GM19239 (cell line): ENCODE measurements around the gene ITPR3.

Source experiments
- DNase-seq: peaks from one replicate; pipeline ENCODE4 v3.0.0; 2011; ENCODE audit warnings: low spot score; ENCODE audit not compliant: insufficient read length
- FAIRE-seq: peaks from 2 replicates; lab custom pipeline; 2011; peaks lifted over from hg19 to GRCh38; lab: Jason Lieb, UNC

Gene ITPR3

GRCh38 chr6:33664506-33665057 lies 43.5 kb downstream of the ITPR3 start:
- FAIRE-seq (no peak), DNase-seq (no peak)

GRCh38 chr6:33665957-33666356 lies 44.8 kb downstream of the ITPR3 start:
- FAIRE-seq, result no peak
- DNase-seq, result no peak

- DNase-seq, result no peak
- no peak for FAIRE-seq
Observed at GRCh38 chr6:33667072-33667471, 46.0 kb downstream of the ITPR3 start.

- DNase-seq, result no peak
- no peak for FAIRE-seq
Observed at GRCh38 chr6:33667776-33668175, 46.7 kb downstream of the ITPR3 start.

GRCh38 chr6:33668328-33668727 lies 47.2 kb downstream of the ITPR3 start:
- FAIRE-seq (no peak), DNase-seq (no peak)

- FAIRE-seq (no peak), DNase-seq (no peak)
Observed at GRCh38 chr6:33668914-33669313, 47.8 kb downstream of the ITPR3 start.

- FAIRE-seq (no peak), DNase-seq (no peak)
Observed at GRCh38 chr6:33670086-33670660, 49.1 kb downstream of the ITPR3 start.

GRCh38 chr6:33670971-33671743 lies 50.0 kb downstream of the ITPR3 start:
- DNase-seq (no peak), FAIRE-seq (no peak)

GRCh38 chr6:33671744-33672072 lies 50.6 kb downstream of the ITPR3 start:
- no peak for DNase-seq
- FAIRE-seq, result no peak

- FAIRE-seq (no peak), DNase-seq (no peak)
Observed at GRCh38 chr6:33672808-33673207, 51.7 kb downstream of the ITPR3 start.

GRCh38 chr6:33673851-33674250 lies 52.7 kb downstream of the ITPR3 start:
- no peak for DNase-seq

GRCh38 chr6:33675968-33676367 lies 54.8 kb downstream of the ITPR3 start:
- FAIRE-seq (no peak), DNase-seq (no peak)

More at GRCh38 chr6:33673851-33674250, 52.7 kb downstream of the ITPR3 start:
- FAIRE-seq, result no peak

- FAIRE-seq, result no peak
Observed at GRCh38 chr6:33676416-33677142, 55.5 kb downstream of the ITPR3 start.

GRCh38 chr6:33677143-33677660 lies 56.1 kb downstream of the ITPR3 start:
- DNase-seq (no peak), FAIRE-seq (no peak)

More at GRCh38 chr6:33676416-33677142, 55.5 kb downstream of the ITPR3 start:
- DNase-seq, result no peak

- DNase-seq (no peak), FAIRE-seq (no peak)
Observed at GRCh38 chr6:33677689-33678088, 56.6 kb downstream of the ITPR3 start.

GRCh38 chr6:33678233-33678931 lies 57.3 kb downstream of the ITPR3 start:
- FAIRE-seq (no peak), DNase-seq (no peak)

GRCh38 chr6:33678932-33679490 lies 57.9 kb downstream of the ITPR3 start:
- FAIRE-seq (no peak), DNase-seq (no peak)

- no peak for FAIRE-seq
Observed at GRCh38 chr6:33679761-33680160, 58.6 kb downstream of the ITPR3 start.

GRCh38 chr6:33682341-33682740 lies 61.2 kb downstream of the ITPR3 start:
- no peak for DNase-seq
- FAIRE-seq, result no peak

More at GRCh38 chr6:33679761-33680160, 58.6 kb downstream of the ITPR3 start:
- DNase-seq, result no peak

- DNase-seq (no peak), FAIRE-seq (no peak)
Observed at GRCh38 chr6:33683051-33683571, 62.0 kb downstream of the ITPR3 start.
